Smooth muscle cell (in vitro differentiated cells): ENCODE measurements around the gene PIGP. TPM values are rescaled to one million over a fixed set of nuclear protein-coding genes. Genes with fewer than 3 reads are reported as not detected.
A peak's percentile ranks its signal among the peaks of the same experiment; 100 is the strongest.
"Not testable (repeated sequence)": the region's sequence is repeated elsewhere in the genome, so short reads cannot be mapped to it uniquely, and the experiment has no call there.

ENCODE experiments used
- DNase-seq: peaks from one replicate; lab custom pipeline; 2025; ENCODE audit not compliant: unreplicated experiment; lab: John Stamatoyannopoulos, UW
- H2AFZ ChIP-seq: fragments of 200-600 bp; sonication (generic); 2 replicates; pipeline ENCODE4 v1.6.0; 2016; ENCODE audit warnings: antibody characterized with exemption, low read depth, mild to moderate bottlenecking
- H3F3A ChIP-seq: fragments of 200-600 bp; sonication (generic); 2 replicates; pipeline ENCODE4 v1.6.0; 2017; ENCODE audit warnings: antibody characterized with exemption, low read depth
- H3K27ac ChIP-seq: fragments of 200-600 bp; sonication (generic); 2 replicates; pipeline ENCODE4 v1.5.1; 2016; ENCODE audit warnings: low read depth, mild to moderate bottlenecking
- H3K27me3 ChIP-seq: fragments of 200-600 bp; sonication (generic); 2 replicates; pipeline ENCODE4 v1.6.1; 2016; ENCODE audit warnings: low read depth, mild to moderate bottlenecking
- H3K36me3 ChIP-seq: fragments of 200-600 bp; sonication (generic); 2 replicates; pipeline ENCODE4 v1.5.1; 2016; ENCODE audit warnings: low read depth
- H3K4me1 ChIP-seq: fragments of 200-600 bp; sonication (generic); 2 replicates; pipeline ENCODE4 v1.5.1; 2016; ENCODE audit warnings: low read depth
- H3K4me2 ChIP-seq: fragments of 200-600 bp; sonication (generic); 2 replicates; pipeline ENCODE4 v1.6.0; 2016; ENCODE audit warnings: mild to moderate bottlenecking
- H3K4me3 ChIP-seq: fragments of 200-600 bp; sonication (generic); 2 replicates; pipeline ENCODE4 v1.5.1; 2016; ENCODE audit warnings: mild to moderate bottlenecking
- H3K79me2 ChIP-seq: fragments of 200-600 bp; sonication (generic); 2 replicates; pipeline ENCODE4 v1.6.0; 2016; ENCODE audit warnings: low read depth, mild to moderate bottlenecking
- H3K9ac ChIP-seq: fragments of 200-600 bp; sonication (generic); 2 replicates; pipeline ENCODE4 v1.6.0; 2016; ENCODE audit warnings: low read depth
- H3K9me3 ChIP-seq: fragments of 200-600 bp; sonication (generic); replicated peaks from 2 replicates; pipeline ENCODE4 v1.5.1; 2016; ENCODE audit warnings: low read depth
- H4K20me1 ChIP-seq: fragments of 200-600 bp; sonication (generic); 2 replicates; pipeline ENCODE4 v1.6.0; 2016; ENCODE audit warnings: low read depth
- WGBS: methylation state at CpG from one replicate; pipeline ENCODE4 v1.1.7; 2016; ENCODE audit warnings: low lambda C conversion rate; 5-methylcytosine and 5-hydroxymethylcytosine counted together
- polyA plus RNA-seq: library from polyadenylated mRNA; unstranded; fragments of >200 nt; fragmentation: Nextera tagmentation; extraction: Ambion mirVana; gene quantifications from 2 replicates; pipeline ENCODE4 v1.2.1, GENCODE V29; 2016
- total RNA-seq: library from RNA; depleted of rRNA; stranded (reverse); fragments of >200 nt; gene quantifications from 2 replicates; pipeline ENCODE4 v1.2.3, GENCODE V29; 2014
- TF ChIP-seq, protein P1 (sequence below): fragments of 200-600 bp; sonication (generic); IDR thresholded peaks from 2 replicates; pipeline ENCODE4 v1.5.1; 2017; ENCODE audit warnings: borderline replicate concordance, mild to moderate bottlenecking, antibody characterized with exemption; ENCODE audit not compliant: insufficient read depth, poor library complexity, severe bottlenecking

PIGP gene
- total and polyA plus RNA-seq, 2 experiments from 2014 or later = 15.4 to 17.6 TPM

DNA sequence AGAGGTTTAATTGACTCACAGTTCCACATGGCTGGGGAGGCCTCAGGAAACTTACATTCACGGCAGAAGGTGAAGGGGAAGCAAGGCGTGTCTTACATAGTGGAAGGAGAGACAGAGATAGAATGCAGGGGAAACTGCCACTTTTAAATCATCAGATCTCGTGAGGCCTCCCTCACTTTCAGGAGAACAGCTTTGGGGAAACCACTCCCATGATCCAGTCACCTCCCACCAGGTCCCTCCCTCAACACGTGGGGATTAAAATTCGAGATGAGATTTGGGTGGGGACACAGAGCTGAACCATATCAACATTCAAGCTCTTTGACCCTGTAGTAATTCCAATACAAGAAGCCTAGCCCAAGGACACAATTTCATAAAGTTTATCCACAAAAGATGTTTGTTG, 13.7 kb downstream of the PIGP start:
- no peak overlapping the region for H3K4me3 ChIP-seq
- TF ChIP-seq, protein P1, sequence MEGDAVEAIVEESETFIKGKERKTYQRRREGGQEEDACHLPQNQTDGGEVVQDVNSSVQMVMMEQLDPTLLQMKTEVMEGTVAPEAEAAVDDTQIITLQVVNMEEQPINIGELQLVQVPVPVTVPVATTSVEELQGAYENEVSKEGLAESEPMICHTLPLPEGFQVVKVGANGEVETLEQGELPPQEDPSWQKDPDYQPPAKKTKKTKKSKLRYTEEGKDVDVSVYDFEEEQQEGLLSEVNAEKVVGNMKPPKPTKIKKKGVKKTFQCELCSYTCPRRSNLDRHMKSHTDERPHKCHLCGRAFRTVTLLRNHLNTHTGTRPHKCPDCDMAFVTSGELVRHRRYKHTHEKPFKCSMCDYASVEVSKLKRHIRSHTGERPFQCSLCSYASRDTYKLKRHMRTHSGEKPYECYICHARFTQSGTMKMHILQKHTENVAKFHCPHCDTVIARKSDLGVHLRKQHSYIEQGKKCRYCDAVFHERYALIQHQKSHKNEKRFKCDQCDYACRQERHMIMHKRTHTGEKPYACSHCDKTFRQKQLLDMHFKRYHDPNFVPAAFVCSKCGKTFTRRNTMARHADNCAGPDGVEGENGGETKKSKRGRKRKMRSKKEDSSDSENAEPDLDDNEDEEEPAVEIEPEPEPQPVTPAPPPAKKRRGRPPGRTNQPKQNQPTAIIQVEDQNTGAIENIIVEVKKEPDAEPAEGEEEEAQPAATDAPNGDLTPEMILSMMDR = no peak
- H3F3A ChIP-seq = peaks cover 10% of the 10 kb centered on the region
- no peaks in the 10 kb centered on the region for H3K79me2 ChIP-seq
- H3K9me3 ChIP-seq = no peaks in the 10 kb centered on the region
- H3K9ac ChIP-seq = no peak overlapping the region
- no peaks in the 10 kb centered on the region for H3K27me3 ChIP-seq
- H3K4me1 ChIP-seq = peaks cover 25% of the 10 kb centered on the region
- no peak overlapping the region for H3K4me2 ChIP-seq
- no peaks in the 10 kb centered on the region for H4K20me1 ChIP-seq
- H2AFZ ChIP-seq = no peak overlapping the region
- H3K27ac ChIP-seq = peak overlapping the region; percentile 81
- no peaks in the 10 kb centered on the region for H3K36me3 ChIP-seq
- DNase-seq = no peak
- WGBS = 78% methylated on average over 5 of the region's 5 CpGs

DNA sequence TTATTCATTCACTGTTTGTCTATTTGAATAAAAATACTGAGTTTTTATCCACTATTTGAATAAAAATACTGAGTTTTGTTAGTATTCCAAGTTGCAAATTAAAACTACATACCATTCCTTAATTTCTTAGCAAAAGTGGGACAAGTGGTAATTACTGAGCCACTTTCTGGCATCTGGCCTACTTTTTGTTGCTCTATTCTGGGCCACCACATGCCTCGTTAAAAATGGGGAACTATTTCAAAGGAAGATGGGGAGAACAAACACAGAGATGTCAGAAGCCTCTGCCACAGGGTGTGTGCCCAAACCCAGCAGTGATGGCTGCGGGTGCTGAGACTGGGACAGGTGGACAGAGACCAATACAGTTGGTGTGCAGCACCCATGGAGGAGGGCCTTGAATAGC, 14.6 kb downstream of the PIGP start:
- no peaks in the 10 kb centered on the region for H3K9me3 ChIP-seq
- peaks cover 25% of the 10 kb centered on the region for H3K4me1 ChIP-seq
- no peak overlapping the region for H2AFZ ChIP-seq
- DNase-seq = no peak
- TF ChIP-seq, protein P1 = no peak
- H4K20me1 ChIP-seq = no peaks in the 10 kb centered on the region
- peaks cover 10% of the 10 kb centered on the region for H3F3A ChIP-seq
- H3K27ac ChIP-seq = no peak overlapping the region
- no peak overlapping the region for H3K4me2 ChIP-seq
- H3K4me3 ChIP-seq = no peak overlapping the region
- H3K79me2 ChIP-seq = no peaks in the 10 kb centered on the region
- no peaks in the 10 kb centered on the region for H3K27me3 ChIP-seq
- H3K9ac ChIP-seq = no peak overlapping the region
- 81% methylated on average over 2 of the region's 2 CpGs for WGBS
- H3K36me3 ChIP-seq = no peaks in the 10 kb centered on the region

DNA sequence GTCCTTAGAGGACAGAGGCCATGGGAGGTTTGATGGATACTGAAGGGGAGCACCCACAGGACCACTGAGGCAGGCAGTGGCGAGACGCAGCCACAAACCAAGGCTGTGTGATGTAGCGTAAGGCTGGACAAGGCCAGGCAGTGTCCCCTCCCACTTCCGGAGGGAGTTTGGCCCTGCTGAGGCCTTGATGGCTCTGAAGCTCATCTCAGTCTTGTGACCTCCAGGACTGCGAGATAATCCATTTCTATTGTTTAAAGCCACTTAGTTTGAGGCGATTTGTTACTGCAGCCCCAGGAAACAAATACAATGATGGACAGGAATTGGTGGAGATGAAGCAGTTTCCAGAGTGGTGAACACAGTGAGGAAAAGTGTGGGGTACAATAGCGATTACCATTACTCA, 15.3 kb downstream of the PIGP start:
- TF ChIP-seq, protein P1 = no peak
- no peaks in the 10 kb centered on the region for H3K9me3 ChIP-seq
- WGBS = 92% methylated on average over 7 of the region's 7 CpGs

DNA sequence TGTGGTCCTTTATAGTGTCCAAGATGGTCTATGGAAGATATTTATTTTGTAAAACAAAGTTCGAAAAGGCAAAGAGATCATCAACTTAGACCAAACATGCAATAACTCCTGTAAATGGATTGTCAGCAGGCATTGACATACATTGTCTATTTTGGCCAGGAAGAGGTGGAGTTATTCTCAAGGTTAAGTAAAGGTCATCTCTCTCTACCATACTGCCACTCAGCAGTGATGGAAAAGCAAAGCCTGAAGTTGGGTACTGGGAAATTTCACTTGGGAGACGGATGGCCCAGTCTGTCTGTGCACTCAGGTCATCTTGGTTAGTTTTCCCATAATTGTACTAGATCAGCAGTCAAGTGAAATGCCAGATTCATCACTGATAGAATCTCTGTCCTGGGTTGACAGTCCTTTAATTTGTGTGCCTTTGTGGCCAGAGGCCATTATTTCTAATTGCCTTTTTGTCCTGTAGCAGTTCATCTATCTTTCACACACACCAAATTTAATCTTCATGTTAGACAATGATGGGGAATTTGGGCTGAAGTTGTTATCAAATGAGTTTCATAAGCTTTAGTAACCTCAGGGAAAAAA, 17.5 kb downstream of the PIGP start:
- H3K4me2 ChIP-seq = no peak overlapping the region
- no peaks in the 10 kb centered on the region for H3K36me3 ChIP-seq
- no peaks in the 10 kb centered on the region for H3K27me3 ChIP-seq
- no peaks in the 10 kb centered on the region for H3K9me3 ChIP-seq
- 84% methylated on average over 2 of the region's 2 CpGs for WGBS
- H3K79me2 ChIP-seq = no peaks in the 10 kb centered on the region
- H3K4me1 ChIP-seq = peaks cover 15% of the 10 kb centered on the region
- no peak overlapping the region for H3K9ac ChIP-seq
- H3K27ac ChIP-seq = no peak overlapping the region
- no peaks in the 10 kb centered on the region for H3F3A ChIP-seq
- no peak overlapping the region for H2AFZ ChIP-seq
- H3K4me3 ChIP-seq = no peak overlapping the region
- no peaks in the 10 kb centered on the region for H4K20me1 ChIP-seq
- DNase-seq = no peak
- TF ChIP-seq, protein P1 = no peak

More for the DNA sequence above, 15.3 kb downstream of the PIGP start:
- H3K27me3 ChIP-seq = no peaks in the 10 kb centered on the region
- peaks cover 10% of the 10 kb centered on the region for H3F3A ChIP-seq
- no peak overlapping the region for H3K4me3 ChIP-seq
- H4K20me1 ChIP-seq = no peaks in the 10 kb centered on the region
- no peak overlapping the region for H3K9ac ChIP-seq
- no peak overlapping the region for H2AFZ ChIP-seq
- H3K79me2 ChIP-seq = no peaks in the 10 kb centered on the region
- H3K27ac ChIP-seq = no peak overlapping the region
- no peak overlapping the region for H3K4me2 ChIP-seq
- H3K36me3 ChIP-seq = no peaks in the 10 kb centered on the region
- DNase-seq = no peak
- H3K4me1 ChIP-seq = peaks cover 25% of the 10 kb centered on the region

DNA sequence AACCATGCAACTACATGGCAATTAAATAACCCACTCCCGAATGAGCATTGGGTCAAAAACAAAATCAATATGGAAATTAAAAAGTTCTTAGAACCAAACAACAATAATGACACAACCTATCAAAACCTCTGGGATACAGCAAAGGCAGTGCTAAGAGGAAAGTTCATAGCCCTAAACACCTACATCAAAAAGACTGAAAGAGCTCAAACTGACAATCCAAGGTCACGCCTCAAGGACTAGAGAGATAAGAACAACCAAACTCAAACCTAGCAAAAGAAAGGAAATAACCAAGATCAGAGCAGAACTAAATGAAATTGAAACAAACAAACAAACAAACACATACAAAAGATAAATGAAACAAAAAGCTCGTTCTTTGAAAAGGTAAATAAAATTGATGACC, 23.1 kb downstream of the PIGP start:
- H3K4me2 ChIP-seq, H3K4me1 ChIP-seq, H3K9ac ChIP-seq, H3K27me3 ChIP-seq, H2AFZ ChIP-seq, H4K20me1 ChIP-seq, DNase-seq, H3K36me3 ChIP-seq, H3K27ac ChIP-seq, H3F3A ChIP-seq, H3K9me3 ChIP-seq, H3K79me2 ChIP-seq, H3K4me3 ChIP-seq: not testable (repeated sequence)
- WGBS = 89% methylated on average over 3 of the region's 3 CpGs
